HCT116 (cell line): ENCODE results near the gene GRIFIN.

Source experiments
- EGR1 ChIP-seq: IDR thresholded peaks from 2 replicates; pipeline ENCODE4 v1.6.1; 2012; ENCODE audit warnings: low read depth
- ELF1 ChIP-seq: IDR thresholded peaks from 2 replicates; pipeline ENCODE4 v1.6.1; 2012; ENCODE audit warnings: low read depth, borderline replicate concordance
- EZH2 ChIP-seq: fragments of 200-600 bp; sonication (generic); IDR thresholded peaks from 2 replicates; pipeline ENCODE4 v1.6.1; 2017; ENCODE audit warnings: antibody characterized with exemption, mixed run types
- POLR2AphosphoS5 ChIP-seq: IDR thresholded peaks from 2 replicates; pipeline ENCODE4 v1.6.1; 2011; ENCODE audit warnings: mild to moderate bottlenecking, low read depth, low read length, moderate library complexity
- SP1 ChIP-seq: IDR thresholded peaks from 2 replicates; pipeline ENCODE4 v1.6.1; 2012; ENCODE audit warnings: low read depth
- YY1 ChIP-seq: IDR thresholded peaks from 2 replicates; pipeline ENCODE4 v1.6.1; 2011; ENCODE audit warnings: low read length, low read depth, moderate library complexity, mild to moderate bottlenecking; ENCODE audit not compliant: insufficient replicate concordance; ENCODE audit errors: extremely low read depth
- ZFX ChIP-seq: fragments of 450-650 bp; IDR thresholded peaks from 2 replicates; pipeline ENCODE4 v1.6.1; 2017
- TF ChIP-seq, protein P1 (sequence below): IDR thresholded peaks from 2 replicates; pipeline ENCODE4 v1.6.1; 2012; ENCODE audit warnings: low read depth
- TF ChIP-seq, protein P2 (sequence below), 3 experiments: fragments of 200-600 bp in 1 of 3; sonication (generic) in 1 of 3; IDR thresholded peaks in 2 of 3; conservative IDR thresholded peaks in 1 of 3; 2 replicates each; pipeline ENCODE4 v1.5.1; 2012 to 2017; ENCODE audit warnings: low read depth in 2 of 3, low read length in 2 of 3, antibody characterized with exemption in 1 of 3, borderline replicate concordance in 1 of 3, control low read depth in 1 of 3, mild to moderate bottlenecking in 1 of 3, mixed read lengths in 1 of 3, mixed run types in 1 of 3, moderate library complexity in 1 of 3; ENCODE audit not compliant: insufficient read depth in 1 of 3
- TF ChIP-seq, protein P3 (sequence below): IDR thresholded peaks from 2 replicates; pipeline ENCODE4 v1.6.1; 2012

DNA sequence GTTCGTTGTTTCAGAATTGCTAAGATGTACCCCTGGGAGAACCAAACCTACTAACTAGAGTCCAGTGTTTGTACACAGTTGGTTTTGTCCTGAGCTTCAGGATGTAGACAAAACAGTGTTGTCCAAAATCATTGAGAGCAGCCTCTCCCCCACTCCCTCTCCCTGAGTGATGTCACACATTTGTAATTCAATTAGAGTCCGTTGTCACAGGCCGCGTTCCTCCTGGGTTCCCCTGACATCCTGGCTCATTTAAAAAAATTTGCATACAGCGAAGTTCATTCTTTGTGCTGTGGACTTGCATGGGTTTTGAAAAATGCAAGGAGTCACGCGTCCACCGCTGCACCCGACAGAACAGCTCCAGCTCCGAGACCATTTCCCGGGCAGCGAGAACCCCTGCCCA is 10.3 kb downstream of the GRIFIN start:
- TF ChIP-seq ZFX, result no peak
- TF ChIP-seq, protein P1, sequence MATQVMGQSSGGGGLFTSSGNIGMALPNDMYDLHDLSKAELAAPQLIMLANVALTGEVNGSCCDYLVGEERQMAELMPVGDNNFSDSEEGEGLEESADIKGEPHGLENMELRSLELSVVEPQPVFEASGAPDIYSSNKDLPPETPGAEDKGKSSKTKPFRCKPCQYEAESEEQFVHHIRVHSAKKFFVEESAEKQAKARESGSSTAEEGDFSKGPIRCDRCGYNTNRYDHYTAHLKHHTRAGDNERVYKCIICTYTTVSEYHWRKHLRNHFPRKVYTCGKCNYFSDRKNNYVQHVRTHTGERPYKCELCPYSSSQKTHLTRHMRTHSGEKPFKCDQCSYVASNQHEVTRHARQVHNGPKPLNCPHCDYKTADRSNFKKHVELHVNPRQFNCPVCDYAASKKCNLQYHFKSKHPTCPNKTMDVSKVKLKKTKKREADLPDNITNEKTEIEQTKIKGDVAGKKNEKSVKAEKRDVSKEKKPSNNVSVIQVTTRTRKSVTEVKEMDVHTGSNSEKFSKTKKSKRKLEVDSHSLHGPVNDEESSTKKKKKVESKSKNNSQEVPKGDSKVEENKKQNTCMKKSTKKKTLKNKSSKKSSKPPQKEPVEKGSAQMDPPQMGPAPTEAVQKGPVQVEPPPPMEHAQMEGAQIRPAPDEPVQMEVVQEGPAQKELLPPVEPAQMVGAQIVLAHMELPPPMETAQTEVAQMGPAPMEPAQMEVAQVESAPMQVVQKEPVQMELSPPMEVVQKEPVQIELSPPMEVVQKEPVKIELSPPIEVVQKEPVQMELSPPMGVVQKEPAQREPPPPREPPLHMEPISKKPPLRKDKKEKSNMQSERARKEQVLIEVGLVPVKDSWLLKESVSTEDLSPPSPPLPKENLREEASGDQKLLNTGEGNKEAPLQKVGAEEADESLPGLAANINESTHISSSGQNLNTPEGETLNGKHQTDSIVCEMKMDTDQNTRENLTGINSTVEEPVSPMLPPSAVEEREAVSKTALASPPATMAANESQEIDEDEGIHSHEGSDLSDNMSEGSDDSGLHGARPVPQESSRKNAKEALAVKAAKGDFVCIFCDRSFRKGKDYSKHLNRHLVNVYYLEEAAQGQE, result no peak
- TF ChIP-seq, protein P2, sequence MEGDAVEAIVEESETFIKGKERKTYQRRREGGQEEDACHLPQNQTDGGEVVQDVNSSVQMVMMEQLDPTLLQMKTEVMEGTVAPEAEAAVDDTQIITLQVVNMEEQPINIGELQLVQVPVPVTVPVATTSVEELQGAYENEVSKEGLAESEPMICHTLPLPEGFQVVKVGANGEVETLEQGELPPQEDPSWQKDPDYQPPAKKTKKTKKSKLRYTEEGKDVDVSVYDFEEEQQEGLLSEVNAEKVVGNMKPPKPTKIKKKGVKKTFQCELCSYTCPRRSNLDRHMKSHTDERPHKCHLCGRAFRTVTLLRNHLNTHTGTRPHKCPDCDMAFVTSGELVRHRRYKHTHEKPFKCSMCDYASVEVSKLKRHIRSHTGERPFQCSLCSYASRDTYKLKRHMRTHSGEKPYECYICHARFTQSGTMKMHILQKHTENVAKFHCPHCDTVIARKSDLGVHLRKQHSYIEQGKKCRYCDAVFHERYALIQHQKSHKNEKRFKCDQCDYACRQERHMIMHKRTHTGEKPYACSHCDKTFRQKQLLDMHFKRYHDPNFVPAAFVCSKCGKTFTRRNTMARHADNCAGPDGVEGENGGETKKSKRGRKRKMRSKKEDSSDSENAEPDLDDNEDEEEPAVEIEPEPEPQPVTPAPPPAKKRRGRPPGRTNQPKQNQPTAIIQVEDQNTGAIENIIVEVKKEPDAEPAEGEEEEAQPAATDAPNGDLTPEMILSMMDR (IDR thresholded peaks at IDR 0.05 in 2 of 3, conservative IDR thresholded peaks at IDR 0.05 in 1 of 3; ENCODE audit: borderline replicate concordance in 1 of 3, insufficient read depth in 1 of 3, low read depth in 2 of 3, low read length in 2 of 3), result no peak
- TF ChIP-seq POLR2AphosphoS5, result no peak
- TF ChIP-seq YY1, result no peak
- TF ChIP-seq EGR1, result no peak
- no peak for TF ChIP-seq EZH2
- TF ChIP-seq ELF1, result no peak
- TF ChIP-seq, protein P3, sequence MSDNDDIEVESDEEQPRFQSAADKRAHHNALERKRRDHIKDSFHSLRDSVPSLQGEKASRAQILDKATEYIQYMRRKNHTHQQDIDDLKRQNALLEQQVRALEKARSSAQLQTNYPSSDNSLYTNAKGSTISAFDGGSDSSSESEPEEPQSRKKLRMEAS, result no peak
- no peak for TF ChIP-seq SP1
